GM21447 (cell line): ENCODE results near the gene PAQR7.
A peak's percentile ranks its signal among the peaks of the same experiment; 100 is the strongest.

Experiments used
- ATAC-seq: cut with Tn5 transposase; IDR thresholded peaks from one replicate; pipeline ENCODE4 v1.9.1; 2021; ENCODE audit not compliant: unreplicated experiment

The PAQR7 gene

DNA sequence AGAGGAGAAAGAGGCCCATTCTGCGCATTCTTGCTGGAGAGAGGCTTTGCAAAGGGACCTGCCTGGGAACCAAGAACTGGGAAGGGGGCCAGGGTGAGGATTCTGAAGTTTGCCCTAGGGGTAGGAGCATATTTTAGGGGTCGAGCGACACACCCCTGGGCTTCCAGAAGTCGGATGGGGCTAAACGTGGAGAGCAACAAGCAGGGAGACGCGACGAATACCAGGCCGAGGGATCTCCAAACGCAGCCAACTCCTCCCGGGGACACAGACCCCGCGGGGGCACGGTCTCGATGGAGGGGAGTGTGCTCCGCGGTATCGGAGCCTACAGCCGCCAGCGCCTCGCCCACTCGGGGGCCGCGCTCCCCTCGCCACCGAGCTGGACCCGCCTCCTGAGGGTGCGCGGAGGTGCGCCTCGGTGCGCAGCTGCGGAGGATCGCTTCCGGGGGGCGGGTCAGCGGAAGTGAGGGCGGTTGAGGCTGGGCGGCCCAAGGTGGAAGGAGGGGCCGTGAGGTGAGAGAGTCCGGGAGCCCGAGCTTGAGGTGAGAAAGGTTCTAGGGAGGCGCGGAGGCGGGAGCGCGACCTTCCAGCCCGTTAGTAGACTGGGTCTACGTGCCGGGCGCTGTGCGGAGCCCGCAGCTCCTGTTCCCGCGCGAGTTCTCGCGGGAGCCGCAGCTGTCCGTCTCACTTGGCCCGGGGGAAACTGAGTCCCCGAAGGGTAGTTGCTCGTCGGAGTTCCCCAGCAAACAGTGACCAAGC lies 55.8 kb downstream of the PAQR7 start, which contains the start of gene MTFR1L:
Gene MTFR1L, plus strand, starts transcription at position 464 of the 756 bp plus-strand sequence. CDS start 3,151 bp downstream, outside the sequence.
- peak; percentile 84 for ATAC-seq

DNA sequence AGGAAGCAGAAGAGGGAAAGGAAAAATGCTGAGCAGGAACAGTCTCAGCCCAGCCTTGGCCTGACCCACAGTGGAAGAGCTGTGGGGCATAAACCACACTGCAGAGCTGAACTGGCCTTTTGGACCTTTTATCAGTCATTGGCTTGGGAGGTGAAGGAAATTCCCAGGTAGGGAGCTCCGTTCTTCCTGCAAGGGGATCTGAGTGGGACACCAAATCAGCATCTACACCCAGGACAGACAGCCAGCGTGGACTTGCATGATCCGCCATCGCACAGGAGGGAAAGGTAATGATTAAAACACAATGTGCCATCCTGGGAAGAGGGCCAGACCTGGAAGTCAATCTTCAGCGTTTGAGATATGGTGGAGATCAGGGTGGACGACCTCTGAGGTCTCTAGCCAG lies 56.9 kb downstream of the PAQR7 start:
- ATAC-seq = no peak

DNA sequence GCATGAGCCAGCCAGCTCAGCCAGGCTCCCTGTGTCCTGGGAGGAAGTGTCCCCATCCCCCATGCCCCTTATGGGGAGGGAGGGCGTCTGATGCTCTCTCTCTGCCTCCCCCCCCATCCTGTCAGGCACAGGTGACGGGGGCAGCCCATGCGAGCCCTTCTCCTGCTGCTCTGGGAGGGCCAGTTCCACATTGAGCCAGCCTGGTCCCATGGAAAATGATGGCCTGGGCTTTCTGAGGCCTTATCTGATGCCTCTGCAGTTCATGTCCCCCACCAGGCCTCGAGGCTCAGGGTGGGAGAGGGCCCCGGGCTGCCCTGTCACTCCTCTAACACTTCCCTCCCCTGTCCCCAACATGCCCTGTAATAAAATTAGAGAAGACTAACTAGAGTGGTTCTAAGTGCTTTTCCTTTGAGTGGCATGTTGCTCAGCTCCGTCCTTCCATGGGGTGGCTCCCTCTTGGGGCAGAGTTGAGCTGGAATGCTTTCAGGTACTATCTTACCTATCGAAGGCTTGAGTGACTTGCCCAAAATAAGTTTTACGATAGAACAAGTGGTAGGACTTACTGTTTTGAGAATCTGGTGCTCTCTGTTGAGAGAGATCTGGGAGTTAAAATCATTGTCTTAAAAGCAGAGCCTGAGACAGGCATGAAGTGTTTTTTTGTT lies 57.5 kb downstream of the PAQR7 start:
- ATAC-seq = no peak

DNA sequence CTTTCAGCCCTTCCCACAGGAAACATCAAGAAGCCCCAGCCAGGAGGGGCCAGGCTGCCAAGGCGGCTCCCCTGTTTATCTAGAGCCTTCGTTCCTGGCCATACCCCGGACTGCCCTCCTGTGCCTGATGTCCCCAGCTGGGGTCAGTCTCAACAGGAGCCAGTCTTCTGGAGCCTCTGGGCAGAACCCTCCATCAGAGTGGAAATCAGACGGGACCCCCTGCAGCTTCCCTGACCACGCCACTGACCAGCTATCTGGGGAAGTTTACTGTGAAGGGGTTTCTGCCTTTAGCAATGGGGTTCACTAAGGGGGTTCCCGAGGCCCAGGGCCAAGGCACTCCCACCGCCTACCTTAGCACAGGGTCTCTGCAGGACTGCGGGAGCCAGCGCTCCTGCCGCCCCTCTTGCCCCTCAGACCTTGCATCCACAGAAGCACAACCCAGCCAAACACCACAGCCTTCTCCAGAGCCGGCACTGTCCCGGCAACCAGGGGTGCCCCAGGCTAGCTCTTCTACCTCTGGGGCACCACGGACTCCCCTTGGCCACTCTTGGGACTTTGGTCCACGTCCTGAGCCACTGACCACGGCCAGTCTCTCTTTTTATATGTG lies 59.3 kb downstream of the PAQR7 start:
- no peak for ATAC-seq

DNA sequence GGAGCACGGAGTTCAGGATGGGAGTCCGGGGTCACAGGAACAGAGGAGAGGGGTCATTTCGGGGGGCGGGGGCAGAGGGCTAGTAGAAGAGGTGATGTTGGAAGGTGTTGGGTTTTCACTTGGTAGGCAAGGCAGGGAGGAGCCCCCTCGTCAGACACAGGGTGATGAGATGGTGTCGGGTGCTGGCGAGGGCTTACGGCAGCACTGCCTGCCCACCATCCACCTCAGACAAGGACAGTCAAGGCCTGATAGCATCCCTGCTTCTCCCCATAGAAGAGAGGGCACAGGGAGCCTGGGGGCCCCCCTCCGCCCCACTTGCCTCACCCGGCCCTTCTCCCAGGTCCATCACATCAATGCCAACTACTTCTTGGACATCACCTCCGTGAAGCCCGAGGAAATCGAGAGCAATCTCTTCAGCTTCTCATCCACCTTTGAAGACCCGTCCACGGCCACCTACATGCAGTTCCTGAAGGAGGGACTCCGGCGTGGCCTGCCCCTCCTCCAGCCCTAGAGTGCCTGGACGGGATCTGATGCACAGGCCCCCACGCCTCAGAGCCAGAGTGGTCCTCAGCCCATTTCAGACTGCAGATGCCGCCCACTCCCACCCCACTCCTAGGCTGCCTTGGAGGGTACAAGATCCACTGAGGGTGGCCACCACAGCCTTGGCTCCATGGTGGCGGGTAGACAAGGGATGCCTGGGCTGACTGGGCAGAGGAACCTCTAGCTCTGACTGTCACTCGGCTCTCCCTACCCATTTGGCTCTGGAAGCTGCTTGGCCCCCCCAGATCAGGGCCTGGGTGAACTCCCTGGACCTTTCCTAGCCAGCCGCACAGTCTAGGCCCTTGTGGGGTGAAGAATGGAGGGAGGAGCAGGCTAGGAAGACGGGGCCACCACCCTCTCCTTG lies 60.0 kb downstream of the PAQR7 start:
- no peak for ATAC-seq

DNA sequence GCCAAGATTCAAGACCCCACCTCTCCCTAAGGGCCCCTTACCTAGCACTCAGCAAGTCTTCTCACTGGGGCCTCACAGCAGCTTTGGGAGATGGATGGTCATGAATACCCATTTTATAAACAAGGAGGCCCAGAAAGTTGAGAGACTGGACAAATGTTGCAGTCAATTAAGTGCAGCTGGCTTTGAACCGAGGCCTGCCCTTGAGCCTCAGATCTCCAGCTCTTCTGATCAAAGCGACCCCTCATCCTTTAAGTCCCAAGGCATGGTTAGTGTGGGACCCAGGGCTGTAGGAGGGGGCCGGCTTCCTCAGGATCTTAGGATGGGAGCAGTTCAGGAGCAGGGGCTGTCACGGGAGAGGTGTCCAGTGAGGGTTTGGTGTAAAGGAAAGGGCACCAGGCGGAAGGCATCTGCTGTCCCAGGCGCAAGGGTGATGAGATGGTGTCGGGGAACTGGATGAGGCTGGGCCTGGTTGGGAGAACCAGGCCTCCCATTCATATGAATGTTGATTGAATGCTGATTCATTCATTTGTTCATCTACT lies 60.9 kb downstream of the PAQR7 start:
- ATAC-seq = no peak

DNA sequence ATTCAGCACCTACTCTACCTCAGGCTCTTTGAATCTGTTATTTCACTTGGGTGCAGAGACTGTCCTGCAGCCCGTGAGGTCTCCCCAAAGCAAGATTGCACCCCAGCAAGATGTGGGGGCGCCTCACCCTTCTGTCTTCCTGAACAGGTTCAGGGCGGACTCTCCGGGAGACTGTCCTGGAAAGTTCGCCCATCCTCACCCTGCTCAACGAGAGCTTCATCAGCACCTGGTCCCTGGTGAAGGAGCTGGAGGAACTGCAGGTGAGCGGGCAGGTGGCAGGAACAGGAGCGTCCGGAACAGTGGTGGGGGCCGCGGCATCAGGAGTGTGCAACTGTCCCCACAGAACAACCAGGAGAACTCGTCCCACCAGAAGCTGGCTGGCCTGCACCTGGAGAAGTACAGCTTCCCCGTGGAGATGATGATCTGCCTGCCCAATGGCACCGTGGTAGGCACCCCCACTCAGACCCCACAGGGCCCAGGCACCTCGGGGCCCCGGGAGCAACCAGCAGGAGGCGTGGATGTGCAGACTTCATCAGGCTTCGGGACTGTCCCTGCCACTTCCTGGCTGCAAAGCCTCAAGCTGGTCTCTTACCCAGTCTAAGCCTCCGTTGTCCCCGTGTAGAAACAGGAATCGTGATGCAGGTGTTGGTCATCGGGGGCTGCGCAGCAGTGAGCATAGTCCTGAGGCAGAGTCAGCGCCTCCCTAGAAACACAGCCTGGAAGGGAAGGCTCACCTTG lies 61.6 kb downstream of the PAQR7 start:
- ATAC-seq = no peak

DNA sequence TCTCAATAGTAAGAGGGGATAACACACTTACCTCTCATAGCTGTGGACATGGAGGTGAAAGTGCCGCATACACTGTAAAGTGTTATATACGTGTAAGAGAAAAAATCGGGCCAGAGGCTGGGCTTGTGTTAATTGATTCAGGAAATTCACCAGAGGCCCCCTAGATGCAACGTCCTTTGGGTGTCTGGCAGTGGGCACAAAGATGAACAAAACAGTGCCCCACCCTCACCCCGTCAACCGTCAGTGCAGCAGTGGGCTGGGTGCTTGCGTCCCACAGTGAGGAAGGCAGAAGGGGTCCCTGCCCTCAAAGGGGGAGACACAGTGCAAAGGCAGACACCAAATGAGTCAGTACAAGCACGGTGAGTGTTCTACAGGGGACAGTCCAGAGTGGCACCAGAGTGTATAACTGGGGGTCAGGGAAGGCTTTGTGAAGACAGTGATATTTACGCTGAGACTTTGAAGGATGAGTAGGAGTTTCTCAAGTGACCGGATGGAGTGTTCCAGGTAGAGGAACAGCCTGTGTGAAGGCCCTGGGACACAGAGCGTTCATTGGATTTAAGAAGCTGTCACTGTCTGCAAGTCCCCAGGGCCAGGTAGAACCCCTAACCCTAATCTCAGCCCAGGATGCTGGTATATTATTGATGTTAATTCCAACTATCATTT lies 62.3 kb downstream of the PAQR7 start:
- no peak for ATAC-seq
